ENCODE data around the gene NDRG3.

GRCh38 chr20:36775196-36775595, 29.3 kb upstream of the NDRG3 start:
- TF ChIP-seq EZH2 (IDR thresholded peaks at IDR 0.05; ENCODE audit: insufficient read depth, poor library complexity, severe bottlenecking) (no peak), EZH2phosphoT487 (IDR thresholded peaks at IDR 0.05; ENCODE audit: insufficient read depth, low read depth) (no peak)

Data from GM23248 (cell line).